Liver (tissue), 3 donors: ENCODE results near the gene RAB1A.

Source experiments
- CTCF ChIP-seq: fragments of 150-350 bp; IDR thresholded peaks from 2 replicates; pipeline ENCODE4 v1.5.1; 2017; ENCODE audit warnings: improper control_type of control experiment, low read depth, low read length; ENCODE audit not compliant: missing input control
- EGR1 ChIP-seq, 2 donors: IDR thresholded peaks; 2 replicates each; pipeline ENCODE4 v1.6.1; 2016 to 2018; ENCODE audit warnings: antibody characterized with exemption in 2 of 2, low read depth in 2 of 2
- HNF4G ChIP-seq: IDR thresholded peaks from 2 replicates; pipeline ENCODE4 v1.6.1; 2016; ENCODE audit warnings: antibody characterized with exemption
- JUND ChIP-seq, 2 donors: IDR thresholded peaks; 2 replicates each; pipeline ENCODE4 v1.6.1; 2016; ENCODE audit warnings: antibody characterized with exemption in 2 of 2
- MAX ChIP-seq: IDR thresholded peaks from 2 replicates; pipeline ENCODE4 v1.6.1; 2016; ENCODE audit warnings: antibody characterized with exemption
- RAD21 ChIP-seq, 2 donors: IDR thresholded peaks; 2 replicates each; pipeline ENCODE4 v1.6.1; 2016; ENCODE audit warnings: antibody characterized with exemption in 2 of 2, mild to moderate bottlenecking in 2 of 2
- REST ChIP-seq: IDR thresholded peaks from 2 replicates; pipeline ENCODE4 v1.6.1; 2016; ENCODE audit warnings: antibody characterized with exemption, mild to moderate bottlenecking
- RXRA ChIP-seq, 2 donors: IDR thresholded peaks; 2 replicates each; pipeline ENCODE4 v1.6.1; 2017 to 2018; ENCODE audit warnings: antibody characterized with exemption in 2 of 2, mild to moderate bottlenecking in 1 of 2
- SP1 ChIP-seq: IDR thresholded peaks from 2 replicates; pipeline ENCODE4 v1.6.1; 2018; ENCODE audit warnings: antibody characterized with exemption, mild to moderate bottlenecking
- TAF1 ChIP-seq: conservative IDR thresholded peaks from 2 replicates; pipeline ENCODE4 v1.6.1; 2016; ENCODE audit warnings: antibody characterized with exemption, mild to moderate bottlenecking
- YY1 ChIP-seq: IDR thresholded peaks from 2 replicates; pipeline ENCODE4 v1.6.1; 2016; ENCODE audit warnings: antibody characterized with exemption, mild to moderate bottlenecking
- ZBTB33 ChIP-seq: IDR thresholded peaks from 2 replicates; pipeline ENCODE4 v1.6.1; 2016; ENCODE audit warnings: antibody characterized with exemption
- donor health status: healthy.
- donor health status: healthy.

GRCh38 chr2:65045651-65046050 is 84.3 kb downstream of the RAB1A start:
- TF ChIP-seq CTCF (no peak), SP1 (no peak), TAF1 (no peak), MAX (no peak), RXRA (IDR thresholded peaks at IDR 0.05) (no peak), HNF4G (no peak), YY1 (no peak), RAD21 (IDR thresholded peaks at IDR 0.05) (no peak), REST (no peak), EGR1 (IDR thresholded peaks at IDR 0.05; ENCODE audit: low read depth in 2 of 2) (no peak), ZBTB33 (no peak), JUND (IDR thresholded peaks at IDR 0.05) (no peak)
